GM21390 (cell line): Measurements from ENCODE around the gene NCBP3.

Experiments
- ATAC-seq: cut with Tn5 transposase; IDR thresholded peaks from one replicate; pipeline ENCODE4 v1.9.1; 2021; ENCODE audit not compliant: unreplicated experiment

The NCBP3 gene

GRCh38 chr17:3845621-3846436 lies at the start of gene NCBP3:
NCBP3 (minus strand) TSS chr17:3846246; CDS start chr17:3846223, 23 bp downstream.
- ATAC-seq, result peak; percentile 86

- ATAC-seq, result no peak
Observed at GRCh38 chr17:3895354-3895753, 49.3 kb upstream of the NCBP3 start.

- no peak for ATAC-seq
Observed at GRCh38 chr17:3894911-3895343, 48.9 kb upstream of the NCBP3 start.

- no peak for ATAC-seq
Observed at GRCh38 chr17:3894188-3894587, 48.1 kb upstream of the NCBP3 start.

GRCh38 chr17:3893720-3894116 lies 47.7 kb upstream of the NCBP3 start:
- no peak for ATAC-seq

GRCh38 chr17:3893003-3893719 lies 47.1 kb upstream of the NCBP3 start, which contains the start of gene CAMKK1:
CAMKK1 (minus strand) TSS chr17:3893053; CDS start chr17:3885687, 7,366 bp downstream.
- ATAC-seq, result peak; percentile 85

GRCh38 chr17:3892095-3892998 lies 46.3 kb upstream of the NCBP3 start:
- no peak for ATAC-seq

- no peak for ATAC-seq
Observed at GRCh38 chr17:3891626-3892094, 45.6 kb upstream of the NCBP3 start.

GRCh38 chr17:3890878-3891219 lies 44.8 kb upstream of the NCBP3 start:
- ATAC-seq, result no peak

GRCh38 chr17:3890082-3890877 lies 44.2 kb upstream of the NCBP3 start:
- ATAC-seq, result no peak

GRCh38 chr17:3889325-3890012 lies 43.4 kb upstream of the NCBP3 start:
- ATAC-seq, result no peak

GRCh38 chr17:3888343-3889171 lies 42.5 kb upstream of the NCBP3 start:
- ATAC-seq, result no peak

- no peak for ATAC-seq
Observed at GRCh38 chr17:3887804-3888203, 41.8 kb upstream of the NCBP3 start.

- no peak for ATAC-seq
Observed at GRCh38 chr17:3887394-3887793, 41.3 kb upstream of the NCBP3 start.

GRCh38 chr17:3886776-3887175 lies 40.7 kb upstream of the NCBP3 start:
- no peak for ATAC-seq

- no peak for ATAC-seq
Observed at GRCh38 chr17:3885970-3886369, 39.9 kb upstream of the NCBP3 start.

- ATAC-seq, result no peak
Observed at GRCh38 chr17:3885271-3885670, 39.2 kb upstream of the NCBP3 start.

- no peak for ATAC-seq
Observed at GRCh38 chr17:3884188-3884587, 38.1 kb upstream of the NCBP3 start.

GRCh38 chr17:3882276-3882675 lies 36.2 kb upstream of the NCBP3 start:
- ATAC-seq, result no peak
